GM21526 (cell line): ENCODE results near the gene MROH7.

Source experiments
- ATAC-seq: cut with Tn5 transposase; IDR thresholded peaks from one replicate; pipeline ENCODE4 v1.9.1; 2021; ENCODE audit warnings: moderate library complexity; ENCODE audit not compliant: unreplicated experiment, low FRiP score

The MROH7 gene

DNA sequence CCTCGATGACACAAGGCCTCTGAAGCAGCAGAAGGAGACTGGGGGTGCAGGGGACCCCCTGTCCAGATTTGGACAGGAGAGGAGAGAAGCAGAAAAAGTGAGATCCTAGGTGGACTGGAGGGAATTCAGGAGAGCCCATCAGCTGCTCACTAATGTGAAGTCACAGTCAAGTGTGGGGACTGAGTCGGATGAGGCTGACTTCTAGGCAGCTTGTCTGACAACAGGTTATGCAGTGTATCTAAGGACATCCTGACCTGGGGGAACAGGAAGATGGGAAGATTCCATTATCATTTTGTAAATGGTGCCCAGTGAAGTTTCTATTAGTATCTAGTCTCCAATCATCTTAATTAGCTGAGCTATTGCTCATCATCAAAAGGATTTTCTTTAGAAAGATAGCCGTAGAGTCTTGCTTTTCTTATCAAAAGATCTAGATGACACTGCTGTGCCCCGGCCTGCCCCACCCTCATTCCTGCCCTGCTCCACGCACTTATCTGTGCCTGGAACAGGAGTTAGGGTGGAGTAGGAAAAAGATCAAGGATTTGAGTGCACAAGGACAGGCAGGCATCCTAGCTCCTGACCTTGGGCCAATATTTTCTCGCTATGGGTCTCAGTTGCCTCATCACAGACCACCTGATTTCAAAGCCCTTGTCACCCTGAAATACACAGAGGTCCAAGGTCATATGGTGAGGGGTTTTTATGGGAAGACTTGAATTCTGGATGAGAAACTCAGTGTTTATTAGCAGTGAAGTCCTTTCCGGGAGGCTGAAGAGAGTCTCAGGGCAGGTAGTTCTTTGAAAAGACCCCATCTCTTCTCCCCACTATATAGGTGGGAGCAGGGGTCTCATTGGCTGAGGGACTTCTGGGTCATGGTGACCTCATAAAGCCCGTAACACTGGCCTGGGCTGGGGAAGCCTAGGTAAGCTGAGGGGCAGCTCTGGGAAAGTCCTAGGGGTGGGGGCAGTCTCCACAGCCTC lies at the start of gene MROH7:
MROH7 (plus strand) TSS at position 924 of the 974 bp plus-strand sequence. CDS start 11,141 bp downstream, outside the sequence.
- no peak for ATAC-seq

DNA sequence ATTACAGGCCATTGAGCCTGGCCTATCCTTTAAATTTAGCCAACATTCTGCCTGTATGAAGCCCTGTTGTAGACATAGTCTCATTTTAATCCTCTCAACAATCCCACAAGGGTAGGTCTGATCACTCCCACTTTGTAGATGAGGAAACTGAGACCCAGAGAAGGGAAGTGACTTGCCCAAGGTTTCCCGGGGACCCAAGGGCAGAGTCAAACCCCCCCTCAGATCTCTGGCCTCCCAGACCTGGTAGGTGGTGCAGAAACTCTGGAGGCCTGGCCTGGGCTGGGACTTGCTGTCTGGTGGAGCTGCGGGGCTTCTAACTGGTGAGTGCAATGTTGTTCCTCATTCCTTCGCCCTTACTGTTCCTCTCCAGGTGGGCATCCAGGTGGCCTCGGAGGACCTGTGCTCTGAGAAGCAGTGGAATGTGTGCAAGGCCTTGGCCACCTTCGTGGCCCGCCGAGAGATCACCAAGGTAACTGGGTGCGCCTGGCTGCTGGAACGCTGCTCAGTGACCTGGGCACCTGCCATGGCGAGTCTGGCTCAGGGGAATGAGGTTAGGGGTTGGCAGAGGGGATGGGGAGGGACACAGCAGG lies 47.9 kb upstream of the MROH7 start:
- ATAC-seq: no peak

DNA sequence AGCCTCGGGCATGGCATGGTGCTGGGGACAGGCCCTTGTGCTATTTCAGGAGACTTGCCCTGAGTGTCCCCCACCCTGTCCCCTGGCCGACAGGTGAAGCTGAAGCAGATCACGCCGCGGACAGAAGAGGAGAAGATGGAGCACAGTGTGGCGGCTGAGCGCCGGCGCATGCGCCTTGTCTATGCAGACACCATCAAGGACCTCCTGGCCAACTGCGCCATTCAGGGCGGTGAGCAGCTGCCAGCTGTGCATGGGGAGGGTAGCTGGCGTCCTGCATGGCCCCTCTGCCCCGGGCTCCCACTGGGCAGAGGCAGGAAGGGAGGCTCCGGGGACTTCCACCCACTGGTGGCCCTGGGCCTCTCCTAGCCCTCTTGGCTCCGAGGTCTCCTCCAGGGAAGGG lies 47.1 kb upstream of the MROH7 start:
- no peak for ATAC-seq

DNA sequence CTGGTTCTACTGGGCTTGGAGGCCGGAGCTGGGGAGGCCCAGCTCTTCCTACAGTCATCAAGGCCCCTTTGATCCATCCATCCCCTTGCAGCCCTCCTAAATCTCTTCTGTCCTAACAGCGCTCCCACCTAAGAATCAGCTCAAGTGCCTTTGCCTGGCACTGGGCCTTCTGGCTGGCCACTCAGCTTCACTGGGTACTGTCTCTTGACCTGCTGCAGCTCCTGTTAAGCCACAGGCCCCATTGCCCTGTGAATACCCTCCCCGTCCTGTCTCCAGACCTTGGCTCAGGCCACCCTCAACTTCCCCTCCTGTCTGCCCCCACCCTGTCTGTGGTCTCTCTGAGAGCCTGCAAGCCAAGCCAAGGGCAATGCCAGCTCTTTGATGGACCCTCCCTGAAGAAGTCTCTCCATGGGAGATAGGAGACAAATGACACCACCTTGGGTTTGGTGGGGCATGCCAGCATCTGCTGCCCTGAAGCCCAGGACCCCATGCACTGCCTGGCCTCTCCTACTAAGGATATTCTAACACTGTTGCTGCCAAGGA lies 45.6 kb upstream of the MROH7 start:
- no peak for ATAC-seq

DNA sequence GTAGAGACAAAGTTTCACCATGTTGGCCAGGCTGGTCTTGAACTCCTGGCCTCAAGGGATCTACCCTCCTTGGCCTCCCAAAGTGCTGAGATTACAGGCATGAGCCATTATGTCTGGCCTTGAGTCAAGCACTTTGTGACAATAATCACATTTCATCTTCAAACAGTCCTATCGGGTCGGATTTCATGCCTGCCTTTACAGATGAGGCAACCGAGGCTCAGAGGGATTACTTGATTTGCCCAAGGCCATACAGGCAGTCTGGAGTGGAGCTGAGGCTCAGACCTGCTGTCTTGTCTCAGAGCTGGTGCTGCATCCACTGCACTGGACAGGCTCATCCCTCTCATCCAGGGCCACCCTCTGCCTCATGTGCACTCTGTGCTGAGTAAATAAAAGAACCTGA lies 44.8 kb upstream of the MROH7 start:
- no peak for ATAC-seq

DNA sequence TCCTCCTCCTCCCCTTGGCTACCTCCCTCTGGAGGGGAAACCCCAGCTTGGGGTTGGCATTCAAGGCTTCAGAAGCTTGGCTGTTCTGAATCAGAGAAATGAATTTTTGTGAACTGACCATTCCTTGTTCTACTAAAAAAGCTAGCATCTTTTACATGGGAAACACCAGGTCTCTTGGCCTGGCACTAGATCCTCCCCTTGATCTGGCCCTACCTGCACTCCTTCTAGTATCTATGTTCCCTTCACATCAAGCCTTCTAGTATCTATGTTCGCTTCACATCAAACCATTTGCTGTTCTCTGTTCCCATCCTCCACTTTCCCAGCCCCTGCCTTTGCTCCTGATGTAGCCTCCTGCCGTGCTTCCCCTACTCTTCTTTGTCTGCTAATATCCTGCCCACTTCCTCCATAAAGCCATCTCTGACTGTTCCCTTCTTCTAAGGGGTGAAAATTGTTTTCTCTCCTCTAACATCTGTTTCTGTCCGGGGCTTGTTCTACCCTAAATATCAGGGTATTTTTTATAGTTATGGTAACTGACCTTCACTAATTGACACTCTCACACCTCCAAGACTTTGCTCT lies 44.0 kb upstream of the MROH7 start:
- ATAC-seq: no peak

DNA sequence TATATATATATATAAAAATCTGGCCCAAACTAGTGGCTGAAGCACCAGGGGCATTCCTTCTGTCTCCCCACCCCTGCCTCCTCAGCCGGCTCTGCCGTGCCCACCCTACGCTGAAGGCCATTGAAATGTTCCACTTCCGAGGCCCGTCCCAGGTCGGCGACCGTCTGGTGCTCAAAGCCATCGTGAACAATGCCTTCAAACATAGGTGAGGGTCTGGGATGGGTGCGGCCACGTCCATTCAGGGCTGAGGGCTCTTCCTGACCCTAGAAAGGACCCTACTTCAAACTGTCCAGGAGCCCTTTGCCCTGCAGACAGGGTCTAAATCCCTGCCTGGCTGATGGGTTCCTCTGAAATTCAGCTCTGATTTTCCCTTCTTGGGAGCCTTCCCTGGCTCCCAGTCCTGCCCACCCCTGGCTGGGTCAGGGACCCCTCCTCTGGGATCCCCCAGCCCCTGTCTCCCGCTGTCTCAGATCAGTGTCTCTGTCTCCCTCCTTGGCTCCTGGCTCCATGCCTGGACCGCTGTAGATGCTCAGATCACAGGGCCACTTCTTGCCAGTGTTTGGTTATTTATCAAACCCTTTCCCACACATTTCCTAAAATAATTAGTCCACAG lies 42.3 kb upstream of the MROH7 start:
- no peak for ATAC-seq

DNA sequence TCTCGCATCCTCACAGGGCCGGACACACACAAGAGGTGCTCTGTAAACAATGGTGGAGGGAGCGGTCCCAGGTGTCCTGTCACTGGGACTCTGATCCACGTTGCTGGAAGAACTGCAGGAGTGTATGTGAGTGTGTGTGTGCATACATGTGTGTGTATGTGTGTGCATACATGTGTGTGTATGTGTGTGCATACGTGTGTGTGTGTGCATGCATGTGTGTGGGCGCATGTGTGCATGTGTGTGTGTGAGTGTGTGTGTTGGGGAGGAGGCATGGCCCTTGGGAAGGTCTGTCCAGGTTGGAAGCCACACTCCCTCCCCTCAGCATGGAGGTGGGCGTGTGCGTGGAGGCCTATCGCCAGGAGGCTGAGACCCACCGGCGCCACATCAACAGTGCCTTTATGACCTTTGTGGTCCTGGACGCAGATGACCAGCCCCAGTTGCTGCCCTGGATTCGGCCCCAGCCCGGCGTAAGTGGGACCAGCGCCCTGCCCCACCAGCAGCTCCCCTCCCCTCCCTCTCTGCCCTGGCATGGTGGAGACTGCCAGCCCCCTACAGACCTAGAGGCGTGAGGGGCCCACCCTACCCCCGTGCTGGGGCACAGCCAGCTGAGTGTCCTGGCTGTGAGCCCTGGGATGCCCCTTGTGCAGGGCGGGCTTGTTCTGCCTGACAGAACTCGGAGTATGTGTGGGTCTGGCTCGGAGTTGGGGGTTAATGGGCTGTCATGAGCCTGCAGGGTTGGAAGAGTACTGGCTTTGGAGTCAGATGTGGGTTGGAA lies 40.5 kb upstream of the MROH7 start:
- ATAC-seq: no peak

DNA sequence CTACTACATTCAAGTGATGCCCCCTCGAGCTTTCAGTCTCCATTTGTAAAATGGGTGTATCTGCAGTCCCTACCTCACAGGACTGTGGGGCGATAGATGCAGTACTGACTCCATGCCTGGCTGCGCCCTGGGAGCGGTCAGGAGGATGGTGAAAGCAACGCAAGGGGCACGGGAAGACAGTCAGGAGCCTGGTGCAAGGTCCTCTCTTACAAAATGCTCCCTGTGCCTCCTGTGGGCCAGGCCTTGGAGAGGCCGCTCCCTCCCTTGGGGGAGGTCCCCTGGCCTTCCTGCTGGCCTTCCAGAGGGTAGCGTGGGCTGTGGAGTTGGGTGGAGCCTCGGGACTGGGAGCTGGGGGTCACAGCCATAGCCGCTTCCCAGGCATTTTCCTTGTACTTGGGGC lies 39.9 kb upstream of the MROH7 start:
- no peak for ATAC-seq

DNA sequence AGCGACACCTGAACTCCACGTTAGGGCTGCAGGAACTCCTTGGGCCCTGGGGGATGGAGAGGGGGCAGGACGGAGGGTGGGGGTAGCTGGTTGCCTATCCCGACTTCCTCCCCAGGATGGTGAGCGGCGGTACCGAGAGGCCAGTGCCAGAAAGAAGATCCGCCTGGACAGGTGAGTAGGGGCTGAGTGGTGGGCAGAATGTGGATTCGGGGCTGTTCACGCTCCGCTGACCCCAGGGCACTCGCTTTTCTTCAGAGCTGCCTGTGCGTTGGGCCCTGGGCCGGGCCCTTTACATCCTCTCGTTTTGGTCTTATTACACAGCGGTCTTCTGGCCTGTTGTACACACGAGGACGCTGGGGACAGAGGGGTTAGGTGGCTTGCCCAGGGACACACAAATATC lies 39.0 kb upstream of the MROH7 start:
- no peak for ATAC-seq

DNA sequence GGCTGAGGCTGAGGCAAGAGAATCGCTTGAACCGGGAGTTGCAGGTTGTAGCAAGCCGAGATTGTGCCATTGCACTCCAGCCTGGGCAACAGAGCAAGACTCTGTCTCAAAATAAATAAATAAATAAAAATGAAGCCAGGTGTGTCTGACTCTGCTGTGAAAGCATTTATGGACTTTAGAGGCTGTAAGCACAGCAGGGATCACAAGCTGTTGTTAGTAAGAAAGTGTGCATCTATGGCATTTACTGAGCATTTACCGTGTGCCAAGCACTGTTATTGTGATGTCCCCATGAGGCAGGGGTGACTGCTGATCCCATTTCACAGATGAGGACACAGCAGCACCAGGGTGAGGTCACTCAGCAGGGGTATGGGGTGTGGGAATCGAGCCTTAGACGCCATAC lies 38.3 kb upstream of the MROH7 start:
- ATAC-seq: no peak

DNA sequence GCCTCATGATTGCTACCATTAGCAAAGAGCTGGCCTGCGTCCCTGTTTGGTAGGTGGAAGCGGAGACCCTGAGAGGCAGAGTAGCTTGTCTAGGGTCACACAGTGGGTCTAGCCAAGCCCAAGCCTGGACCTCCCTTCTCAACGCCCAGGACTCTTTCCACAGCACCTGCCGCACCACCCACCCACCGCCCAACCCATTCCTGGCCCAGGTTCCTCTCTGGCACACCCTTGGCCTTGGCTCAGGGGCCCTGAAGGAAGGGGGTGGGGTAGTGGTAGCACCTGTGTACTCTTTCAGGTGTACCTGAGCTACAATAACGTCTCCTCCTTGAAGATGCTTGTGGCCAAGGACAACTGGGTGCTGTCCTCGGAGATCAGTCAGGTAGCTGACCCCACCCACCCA lies 37.5 kb upstream of the MROH7 start:
- no peak for ATAC-seq

DNA sequence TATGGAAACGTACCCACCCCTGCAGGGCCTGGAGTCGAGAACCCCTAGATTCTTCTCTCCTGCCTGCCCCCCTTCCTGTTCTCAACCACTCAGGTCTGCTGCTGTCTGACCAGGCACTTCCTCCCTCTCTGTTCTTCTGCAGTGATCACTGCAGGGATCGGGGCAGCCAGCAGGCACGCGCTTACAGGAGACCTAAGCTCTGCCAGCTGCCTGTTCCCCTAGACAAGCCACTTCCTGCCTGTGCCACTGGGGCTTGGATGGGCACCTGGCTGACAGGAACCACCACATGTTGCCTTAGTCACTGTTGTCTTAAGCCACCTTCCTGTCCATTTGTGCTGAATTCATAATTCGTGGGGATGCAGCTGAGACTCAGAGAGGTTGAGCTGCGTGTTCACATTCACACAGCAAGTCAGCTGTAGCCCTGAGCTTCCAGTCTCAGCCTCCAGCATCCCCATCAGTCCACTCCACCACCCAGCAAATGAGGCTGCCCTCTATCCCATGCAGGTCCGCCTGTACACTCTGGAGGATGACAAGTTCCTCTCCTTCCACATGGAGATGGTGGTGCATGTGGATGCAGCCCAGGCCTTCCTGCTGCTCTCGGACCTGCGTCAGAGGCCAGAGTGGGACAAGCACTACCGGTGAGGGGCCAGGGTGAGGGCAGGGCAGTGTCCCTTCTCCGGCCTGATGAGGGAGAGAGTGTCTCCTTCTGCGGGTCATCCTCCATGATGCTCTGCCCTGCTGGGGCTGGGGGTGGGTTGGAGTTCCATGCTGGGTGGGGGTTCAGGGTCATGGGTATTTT lies 36.8 kb upstream of the MROH7 start:
- ATAC-seq: no peak

DNA sequence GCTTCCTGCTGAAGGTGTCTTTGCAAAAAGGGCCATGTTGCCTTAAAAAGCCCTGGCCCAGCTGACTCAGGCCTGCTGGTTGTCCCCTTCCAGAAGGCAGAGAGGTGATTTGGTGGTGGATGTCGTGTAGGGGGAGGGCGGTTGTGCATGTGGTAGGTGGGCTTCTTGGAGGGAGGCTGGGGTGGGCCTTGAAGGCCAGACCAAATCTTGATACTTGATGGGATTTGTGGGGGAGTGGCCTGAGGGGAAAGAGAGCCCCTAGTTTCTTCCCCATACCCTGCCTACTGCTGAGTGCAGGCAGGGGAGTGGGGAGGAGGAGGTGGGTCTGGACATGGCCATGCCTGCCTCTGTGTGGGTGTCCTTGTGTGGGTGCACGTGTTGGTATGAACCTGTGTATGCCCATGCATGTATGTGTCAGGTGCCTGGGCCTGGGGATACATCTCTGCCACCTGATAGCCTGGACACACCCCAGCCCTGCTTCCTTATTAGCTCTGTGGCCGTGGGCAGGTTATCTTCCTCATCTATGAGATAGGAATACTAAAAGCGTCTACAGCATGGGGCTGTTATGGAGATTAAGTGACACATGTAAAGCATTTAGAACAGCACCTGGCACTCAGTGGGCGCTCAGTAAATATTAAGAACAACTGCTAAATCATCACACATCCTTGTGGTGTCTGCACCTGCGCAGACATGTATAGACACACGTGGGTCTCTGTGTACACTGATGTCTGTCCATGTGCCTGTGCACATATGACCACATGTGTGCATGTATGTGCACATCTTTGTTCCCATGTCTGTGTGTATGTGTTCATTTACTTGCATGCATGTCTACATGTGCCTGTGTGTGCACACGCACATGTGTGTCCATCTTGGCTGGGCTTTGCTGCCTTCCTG lies 35.2 kb upstream of the MROH7 start:
- ATAC-seq: no peak

DNA sequence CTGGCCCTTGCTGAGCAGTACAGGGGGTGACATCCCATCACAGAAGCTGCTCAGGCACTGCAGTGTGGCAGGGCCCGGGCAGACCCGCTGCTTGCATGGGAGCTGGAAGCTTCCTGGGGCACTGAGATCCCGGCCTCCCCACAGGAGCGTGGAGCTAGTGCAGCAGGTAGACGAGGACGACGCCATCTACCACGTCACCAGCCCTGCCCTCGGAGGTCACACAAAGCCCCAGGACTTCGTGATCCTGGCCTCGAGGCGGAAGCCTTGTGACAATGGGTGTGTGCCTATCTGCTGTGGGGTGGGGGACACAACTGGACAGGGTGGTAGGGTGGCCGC lies 34.6 kb upstream of the MROH7 start:
- ATAC-seq: no peak

DNA sequence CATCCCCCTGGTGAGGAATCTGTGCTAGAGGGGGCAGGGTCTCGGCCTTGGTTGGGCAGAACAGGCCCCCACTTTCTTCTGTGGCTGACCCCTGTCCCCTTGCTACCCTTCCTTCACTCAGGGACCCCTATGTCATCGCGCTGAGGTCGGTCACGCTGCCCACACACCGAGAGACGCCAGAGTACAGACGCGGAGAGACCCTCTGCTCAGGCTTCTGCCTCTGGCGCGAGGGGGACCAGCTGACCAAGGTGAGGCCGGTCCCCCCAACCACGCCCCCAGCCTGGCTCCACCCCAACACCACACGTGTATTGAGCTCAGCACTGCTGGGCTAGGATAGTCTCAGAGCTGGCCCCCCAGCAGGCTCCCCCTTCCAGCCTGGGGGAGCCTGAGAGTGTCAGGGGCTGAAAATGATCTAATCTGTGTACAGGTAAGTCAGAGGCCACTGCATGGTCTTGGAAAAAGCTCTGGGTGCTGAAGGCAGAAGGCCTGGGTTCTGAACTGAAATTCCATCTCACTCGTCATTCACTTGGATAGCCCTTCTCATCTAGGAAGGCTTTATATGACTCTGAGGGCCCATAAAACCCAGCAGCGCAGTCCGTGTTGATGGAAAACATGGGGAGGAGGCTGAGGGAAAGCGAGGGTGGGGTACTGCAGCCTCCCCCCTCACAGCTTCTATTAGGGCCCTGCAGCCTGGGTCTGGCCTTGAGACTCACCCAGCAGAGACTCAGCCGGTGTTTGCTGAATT lies 33.6 kb upstream of the MROH7 start:
- no peak for ATAC-seq

DNA sequence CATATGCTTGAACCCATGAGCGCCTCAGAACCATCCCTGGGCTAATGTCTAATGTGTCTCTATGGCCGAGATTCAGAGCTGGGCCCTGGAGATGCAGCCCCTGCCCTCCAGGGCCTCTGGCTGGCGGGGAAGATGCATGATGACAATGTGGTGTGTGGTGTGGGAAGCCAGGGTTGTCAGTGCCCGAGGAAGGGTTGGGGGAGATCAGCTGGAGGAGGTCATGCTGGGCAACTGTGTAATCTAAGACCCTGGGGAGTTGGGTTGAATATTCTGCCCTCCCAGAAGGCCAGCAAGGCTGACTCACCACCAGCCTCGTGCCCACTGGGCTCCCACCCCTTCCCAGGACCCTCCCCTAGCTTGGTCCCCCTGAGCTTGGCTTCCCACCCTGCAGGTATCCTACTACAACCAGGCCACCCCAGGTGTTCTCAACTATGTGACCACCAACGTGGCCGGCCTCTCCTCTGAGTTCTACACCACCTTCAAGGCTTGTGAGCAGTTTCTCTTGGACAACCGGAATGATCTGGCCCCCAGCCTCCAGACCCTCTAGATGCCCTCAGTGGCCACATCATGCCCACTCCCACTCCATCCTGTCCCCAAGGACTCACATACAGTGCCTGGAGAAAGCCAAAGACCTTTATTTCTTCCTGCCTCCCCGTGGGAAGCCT lies 32.9 kb upstream of the MROH7 start:
- no peak for ATAC-seq
